ENCODE results near the gene KIAA0319L.

KIAA0319L gene

DNA sequence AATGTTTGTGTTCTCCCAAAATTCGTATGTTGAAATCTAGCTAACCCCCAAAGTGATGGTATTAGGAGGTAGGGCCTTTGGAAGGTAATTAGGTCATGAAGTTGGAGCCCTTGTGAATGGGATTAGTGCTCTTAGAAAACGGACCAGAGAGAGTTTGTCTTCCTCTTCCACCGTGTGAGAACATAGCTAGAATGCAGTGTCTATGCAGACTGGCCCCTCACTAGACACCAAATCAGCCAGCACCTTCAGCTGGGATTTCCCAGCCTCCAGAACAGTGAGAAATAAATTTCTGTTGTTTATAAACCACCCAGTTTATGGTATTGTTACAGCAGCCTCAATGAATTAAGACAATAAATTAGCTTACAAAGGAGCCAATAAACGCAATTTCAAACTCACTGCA, 58.0 kb downstream of the KIAA0319L start:
- no peak for TF ChIP-seq ZFX (IDR thresholded peaks at IDR 0.05)
- TF ChIP-seq, protein P1, sequence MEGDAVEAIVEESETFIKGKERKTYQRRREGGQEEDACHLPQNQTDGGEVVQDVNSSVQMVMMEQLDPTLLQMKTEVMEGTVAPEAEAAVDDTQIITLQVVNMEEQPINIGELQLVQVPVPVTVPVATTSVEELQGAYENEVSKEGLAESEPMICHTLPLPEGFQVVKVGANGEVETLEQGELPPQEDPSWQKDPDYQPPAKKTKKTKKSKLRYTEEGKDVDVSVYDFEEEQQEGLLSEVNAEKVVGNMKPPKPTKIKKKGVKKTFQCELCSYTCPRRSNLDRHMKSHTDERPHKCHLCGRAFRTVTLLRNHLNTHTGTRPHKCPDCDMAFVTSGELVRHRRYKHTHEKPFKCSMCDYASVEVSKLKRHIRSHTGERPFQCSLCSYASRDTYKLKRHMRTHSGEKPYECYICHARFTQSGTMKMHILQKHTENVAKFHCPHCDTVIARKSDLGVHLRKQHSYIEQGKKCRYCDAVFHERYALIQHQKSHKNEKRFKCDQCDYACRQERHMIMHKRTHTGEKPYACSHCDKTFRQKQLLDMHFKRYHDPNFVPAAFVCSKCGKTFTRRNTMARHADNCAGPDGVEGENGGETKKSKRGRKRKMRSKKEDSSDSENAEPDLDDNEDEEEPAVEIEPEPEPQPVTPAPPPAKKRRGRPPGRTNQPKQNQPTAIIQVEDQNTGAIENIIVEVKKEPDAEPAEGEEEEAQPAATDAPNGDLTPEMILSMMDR (conservative IDR thresholded peaks at IDR 0.05) = no peak
- H3K27ac ChIP-seq = peak overlapping the region; percentile 55; the same call in 1 of the 2 replicates

DNA sequence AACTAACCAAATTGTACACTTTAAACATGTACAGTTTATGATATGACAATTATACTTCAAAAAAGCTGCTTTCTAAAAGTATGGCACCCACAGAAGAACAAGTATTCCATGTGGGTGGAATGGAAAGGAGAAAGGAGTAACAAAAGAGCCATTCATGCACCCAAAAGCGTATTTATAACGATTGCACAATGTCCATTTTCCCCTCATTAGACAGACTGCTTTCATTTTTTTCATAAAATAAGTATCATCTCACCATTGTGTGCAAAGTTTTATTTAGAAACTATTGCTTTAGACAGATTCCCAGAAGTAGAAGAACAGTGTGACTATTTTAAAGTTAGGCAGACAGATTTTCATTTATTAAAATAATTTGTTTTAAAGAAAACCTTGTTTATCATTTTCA, 59.6 kb downstream of the KIAA0319L start:
- H3K27ac ChIP-seq = no peak overlapping the region
- TF ChIP-seq ZFX (IDR thresholded peaks at IDR 0.05) = no peak
- TF ChIP-seq, protein P1 (conservative IDR thresholded peaks at IDR 0.05) = no peak

DNA sequence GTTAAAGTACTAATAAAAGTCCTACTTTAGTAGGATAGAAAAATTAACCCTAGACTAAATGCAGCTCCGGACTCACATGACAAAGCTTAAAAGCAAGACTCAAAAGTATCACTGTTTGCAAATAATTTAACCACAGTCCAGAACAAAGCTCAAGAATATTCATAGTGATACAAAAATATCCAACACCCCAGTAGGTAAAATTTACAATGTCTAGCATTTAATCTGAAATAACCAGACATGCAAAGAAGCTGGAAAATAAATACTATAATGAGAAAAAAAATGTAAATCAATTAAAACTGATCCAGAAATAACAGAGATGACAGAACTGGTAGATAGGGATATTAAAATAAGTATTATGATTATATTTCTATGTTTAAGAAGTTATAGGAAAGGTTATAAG, 67.0 kb downstream of the KIAA0319L start:
- no peak overlapping the region for H3K27ac ChIP-seq
- TF ChIP-seq ZFX (IDR thresholded peaks at IDR 0.05) = no peak
- TF ChIP-seq, protein P1 (conservative IDR thresholded peaks at IDR 0.05) = no peak

DNA sequence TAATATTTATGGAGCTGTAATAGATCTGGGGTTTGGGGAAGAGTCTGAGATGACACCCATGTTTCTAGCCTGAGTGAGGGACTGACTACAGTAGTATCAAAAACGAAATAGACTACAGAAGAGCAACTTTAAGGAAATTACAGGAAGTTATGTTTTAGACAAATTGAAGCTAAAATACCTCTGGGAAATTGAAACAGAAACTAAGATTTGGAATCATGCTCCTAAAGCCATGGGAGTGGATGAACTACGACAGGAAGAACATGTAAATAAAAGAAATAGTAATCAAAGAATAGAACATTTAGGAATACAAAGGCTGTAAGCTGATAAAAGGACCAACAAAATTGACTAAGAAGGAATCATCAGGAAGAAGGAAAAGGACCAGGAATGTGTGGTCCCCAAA, 68.9 kb downstream of the KIAA0319L start:
- H3K27ac ChIP-seq = no peak overlapping the region
- TF ChIP-seq ZFX (IDR thresholded peaks at IDR 0.05) = no peak
- TF ChIP-seq, protein P1 (conservative IDR thresholded peaks at IDR 0.05) = no peak

DNA sequence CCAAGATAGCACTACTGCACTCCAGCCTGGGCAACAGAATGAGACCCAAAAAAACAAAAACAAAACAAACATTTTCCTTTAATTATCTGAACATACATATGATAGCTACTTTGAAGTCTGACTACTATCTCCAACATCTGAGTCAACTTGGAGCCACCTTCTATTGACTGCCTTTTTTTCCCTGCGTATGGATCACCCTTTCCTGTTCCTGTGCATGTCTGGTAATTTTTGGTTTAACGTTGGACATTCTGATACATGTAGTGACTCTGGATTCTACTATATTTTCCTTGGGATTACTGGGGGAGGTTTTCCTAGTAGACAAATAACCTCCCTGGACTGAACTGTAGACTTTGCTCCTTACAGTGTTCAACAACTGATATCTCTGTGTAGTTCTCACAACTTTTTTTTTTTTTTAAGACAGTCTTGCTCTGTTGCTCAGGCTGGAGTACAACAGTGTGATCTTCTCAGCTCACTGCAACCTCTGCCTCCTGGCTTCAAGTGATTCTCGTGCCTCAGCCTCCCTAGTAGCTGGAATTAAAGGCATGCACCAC, 70.3 kb downstream of the KIAA0319L start:
- TF ChIP-seq, protein P1 (conservative IDR thresholded peaks at IDR 0.05) = no peak
- TF ChIP-seq ZFX (IDR thresholded peaks at IDR 0.05) = no peak
- H3K27ac ChIP-seq = no peak overlapping the region

DNA sequence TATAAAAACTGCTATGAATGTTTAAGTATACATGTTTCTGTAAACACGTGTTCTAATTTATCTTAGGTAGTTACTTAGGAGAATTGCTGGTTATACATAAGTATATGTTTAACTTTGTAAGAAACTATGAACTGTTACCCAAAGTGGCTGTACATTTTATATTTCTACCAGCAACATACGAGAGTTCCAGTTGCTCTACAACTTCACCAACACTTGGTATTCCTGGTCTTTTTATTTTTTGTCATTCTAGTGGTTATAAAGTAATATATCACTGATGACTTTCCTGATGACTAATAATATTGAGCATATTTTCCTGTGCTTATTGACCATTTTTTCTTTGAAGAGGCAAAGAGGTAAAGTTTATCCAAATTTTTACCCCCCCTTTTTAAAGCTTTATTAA, 76.0 kb downstream of the KIAA0319L start:
- TF ChIP-seq, protein P1 (conservative IDR thresholded peaks at IDR 0.05) = no peak
- TF ChIP-seq ZFX (IDR thresholded peaks at IDR 0.05) = no peak
- no peak overlapping the region for H3K27ac ChIP-seq

DNA sequence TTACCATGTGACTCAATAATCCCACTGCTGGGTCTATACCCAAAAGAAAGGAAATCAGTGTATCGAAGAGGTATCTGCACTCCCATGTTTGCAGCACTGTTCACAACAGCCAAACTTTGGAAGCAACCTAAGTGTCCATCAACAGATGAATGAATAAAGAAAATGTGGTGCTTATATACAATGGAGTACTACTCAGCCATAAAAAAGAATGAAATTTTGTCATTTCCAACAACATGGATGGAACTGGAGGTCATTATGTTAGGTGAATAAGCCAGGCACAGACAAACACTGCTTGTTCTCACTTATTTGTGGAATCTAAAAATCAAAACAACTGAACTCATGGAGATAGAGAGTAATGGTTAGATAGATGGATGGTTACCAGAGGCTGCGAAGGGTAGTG, 79.3 kb downstream of the KIAA0319L start:
- TF ChIP-seq, protein P1 (conservative IDR thresholded peaks at IDR 0.05) = no peak
- TF ChIP-seq ZFX (IDR thresholded peaks at IDR 0.05) = no peak
- H3K27ac ChIP-seq = no peak overlapping the region
